Endothelial cell (in vitro differentiated cells): ENCODE measurements around the gene NSD2. TPM values are rescaled to one million over a fixed set of nuclear protein-coding genes. Genes with fewer than 3 reads are reported as not detected.

Source experiments
- DNase-seq: peaks from one replicate; pipeline ENCODE4 v3.0.0; 2021; ENCODE audit warnings: low spot score
- H3K27ac Mint-ChIP-seq: one replicate; pipeline ENCODE4 v1.8.0; 2021; ENCODE audit warnings: mixed read lengths, inconsistent platforms; ENCODE audit not compliant: unreplicated experiment
- H3K27me3 Mint-ChIP-seq: one replicate; pipeline ENCODE4 v1.8.0; 2021; ENCODE audit warnings: mild to moderate bottlenecking, moderate library complexity, mixed read lengths, inconsistent platforms; ENCODE audit not compliant: unreplicated experiment
- H3K36me3 Mint-ChIP-seq: one replicate; pipeline ENCODE4 v1.8.0; 2021; ENCODE audit warnings: mild to moderate bottlenecking, low read depth, mixed read lengths, inconsistent platforms; ENCODE audit not compliant: unreplicated experiment
- H3K4me1 Mint-ChIP-seq: one replicate; pipeline ENCODE4 v1.8.0; 2021; ENCODE audit warnings: mild to moderate bottlenecking, mixed read lengths, inconsistent platforms; ENCODE audit not compliant: unreplicated experiment
- H3K4me3 Mint-ChIP-seq: one replicate; pipeline ENCODE4 v1.8.0; 2021; ENCODE audit warnings: mild to moderate bottlenecking, mixed read lengths, inconsistent platforms; ENCODE audit not compliant: unreplicated experiment
- H3K9me3 Mint-ChIP-seq: one replicate; pipeline ENCODE4 v1.8.0; 2021; ENCODE audit warnings: mixed read lengths, inconsistent platforms; ENCODE audit not compliant: unreplicated experiment
- CTCF ChIP-seq: fragments of 200-600 bp; sonication (generic); IDR thresholded peaks from one replicate; pipeline ENCODE4 v1.5.0; 2021; ENCODE audit warnings: antibody characterized with exemption; ENCODE audit not compliant: unreplicated experiment
- total RNA-seq: library from RNA; stranded (reverse); fragmentation: NEBNext Ultra II Directional; extraction: Animal tissue kit (Norgen Biotek cat#: 25700); gene quantifications from one replicate; pipeline ENCODE4 v1.2.1, GENCODE V29; 2021; ENCODE audit not compliant: unreplicated experiment

The NSD2 gene
- total RNA-seq, 1 donor from 2014 or later: 93.5 TPM

- Mint-ChIP-seq H3K27ac (no peak overlapping the region), H3K36me3 (peaks cover 24% of the 10 kb centered on the region), H3K4me3 (no peak overlapping the region), H3K27me3 (peaks cover 4% of the 10 kb centered on the region), H3K9me3 (no peaks in the 10 kb centered on the region), H3K4me1 (no peaks in the 10 kb centered on the region)
- TF ChIP-seq CTCF: no peak
- no peak for DNase-seq
These were observed 82.1 kb downstream of the NSD2 start for GRCh38 chr4:1953335-1953734.

- Mint-ChIP-seq H3K4me3 (no peak overlapping the region), H3K27ac (no peak overlapping the region), H3K36me3 (peaks cover 38% of the 10 kb centered on the region), H3K9me3 (no peaks in the 10 kb centered on the region), H3K27me3 (peaks cover 4% of the 10 kb centered on the region), H3K4me1 (no peaks in the 10 kb centered on the region)
- DNase-seq: no peak
- no peak for TF ChIP-seq CTCF
These were observed 85.4 kb downstream of the NSD2 start for GRCh38 chr4:1956631-1957030.

- H3K9me3 Mint-ChIP-seq: no peaks in the 10 kb centered on the region
- H3K27ac Mint-ChIP-seq: no peak overlapping the region
- H3K36me3 Mint-ChIP-seq: peaks cover 45% of the 10 kb centered on the region
- no peak for DNase-seq
- H3K4me3 Mint-ChIP-seq: no peak overlapping the region
- peaks cover 1% of the 10 kb centered on the region for H3K27me3 Mint-ChIP-seq
- no peaks in the 10 kb centered on the region for H3K4me1 Mint-ChIP-seq
- TF ChIP-seq CTCF: no peak
These were observed 87.3 kb downstream of the NSD2 start for GRCh38 chr4:1958276-1959103.

- Mint-ChIP-seq H3K9me3 (no peaks in the 10 kb centered on the region), H3K36me3 (peaks cover 45% of the 10 kb centered on the region), H3K4me3 (peak overlapping the region; percentile 56), H3K27ac (no peak overlapping the region), H3K4me1 (no peaks in the 10 kb centered on the region), H3K27me3 (peaks cover 1% of the 10 kb centered on the region)
- TF ChIP-seq CTCF: no peak
- no peak for DNase-seq
These were observed 87.9 kb downstream of the NSD2 start for GRCh38 chr4:1959104-1959384.

GRCh38 chr4:1960170-1960825 lies 89.1 kb downstream of the NSD2 start:
- Mint-ChIP-seq H3K27ac (no peak overlapping the region), H3K9me3 (no peaks in the 10 kb centered on the region)

More at GRCh38 chr4:1960170-1960825, 89.1 kb downstream of the NSD2 start:
- Mint-ChIP-seq H3K27me3 (peaks cover 1% of the 10 kb centered on the region), H3K4me1 (no peaks in the 10 kb centered on the region), H3K4me3 (no peak overlapping the region), H3K36me3 (peaks cover 53% of the 10 kb centered on the region)
- no peak for DNase-seq
- TF ChIP-seq CTCF: no peak
